Lung (tissue), 12 donors: ENCODE data around the gene CORO1C. TPM values are rescaled to one million over a fixed set of nuclear protein-coding genes. Genes with fewer than 3 reads are reported as not detected.

Experiments
- ATAC-seq: fragments of 200-7000 bp; cut with Tn5 transposase; one replicate; pipeline ENCODE4 v1.9.1; 2020; ENCODE audit warnings: moderate number of reproducible peaks; ENCODE audit not compliant: insufficient read depth, low FRiP score
- DNase-seq, 3 donors: peaks; one replicate each; pipeline ENCODE4 v3.0.0-alpha.2; 2013 to 2017
- H3K27ac ChIP-seq, 2 donors: one replicate each; pipeline ENCODE4 v1.5.1; 2013; ENCODE audit warnings: mild to moderate bottlenecking in 2 of 2, moderate library complexity in 2 of 2, control low read depth in 1 of 2, inconsistent platforms in 1 of 2, low read depth in 1 of 2, low read length in 1 of 2
- H3K27me3 ChIP-seq, 3 donors: one replicate each; pipeline ENCODE4 v1.5.1; 2013; ENCODE audit warnings: low read length in 2 of 3; ENCODE audit not compliant: control insufficient read depth in 3 of 3, insufficient read depth in 3 of 3
- H3K36me3 ChIP-seq, 4 donors: one replicate each; pipeline ENCODE4 v1.5.1; 2013; ENCODE audit warnings: low read length in 4 of 4, mild to moderate bottlenecking in 1 of 4, moderate library complexity in 1 of 4; ENCODE audit not compliant: control insufficient read depth in 4 of 4, insufficient read depth in 4 of 4
- H3K4me1 ChIP-seq, 5 donors: one replicate each; pipeline ENCODE4 v1.5.1; 2013; ENCODE audit warnings: low read length in 5 of 5, mild to moderate bottlenecking in 2 of 5, moderate library complexity in 1 of 5; ENCODE audit not compliant: control insufficient read depth in 5 of 5, insufficient read depth in 5 of 5
- H3K4me3 ChIP-seq: one replicate; pipeline ENCODE4 v1.5.1; 2013; ENCODE audit warnings: mild to moderate bottlenecking, control low read depth, moderate library complexity
- H3K9ac ChIP-seq, 2 donors: one replicate each; pipeline ENCODE4 v1.5.1; 2013; ENCODE audit warnings: low read length in 2 of 2, control low read depth in 1 of 2; ENCODE audit not compliant: insufficient read depth in 1 of 2
- H3K9me3 ChIP-seq, 4 donors: one replicate each; pipeline ENCODE4 v1.5.1; 2013; ENCODE audit warnings: low read length in 3 of 4, mild to moderate bottlenecking in 1 of 4, moderate library complexity in 1 of 4; ENCODE audit not compliant: control insufficient read depth in 4 of 4, insufficient read depth in 3 of 4
- WGBS, 2 donors: extraction: QIAGEN DNeasy Blood & Tissue Kit; methylation state at CpG; one replicate each; pipeline ENCODE4 v1.1.7; 2013; 5-methylcytosine and 5-hydroxymethylcytosine counted together
- polyA plus RNA-seq, 2 donors: library from polyadenylated mRNA; stranded (reverse); fragments of 200-250 nt; gene quantifications; one replicate each; pipeline ENCODE4 v1.2.1, GENCODE V29; 2013
- total RNA-seq, 2 donors: library from RNA; depleted of rRNA in 1 of 2; stranded (reverse); fragments of >200 nt in 1 of 2; gene quantifications; one replicate each; pipeline ENCODE4 v1.2.1, GENCODE V29; 2014 to 2021
- TF ChIP-seq, protein P1 (sequence below): IDR thresholded peaks from 2 replicates; pipeline ENCODE4 v1.5.1; 2012; ENCODE audit warnings: mild to moderate bottlenecking; ENCODE audit errors: control extremely low read depth, extremely low read depth
- donor health status: control.
- donor health status: control.
- donor health status: Bipolar disorder and iron deficiency.
- donor health status: healthy.
- donor health status: DM: yes; HTN: yes; CAD: no.

CORO1C gene
- total and polyA plus RNA-seq, 4 donors: 36.4 to 227 (median 105) TPM

DNA sequence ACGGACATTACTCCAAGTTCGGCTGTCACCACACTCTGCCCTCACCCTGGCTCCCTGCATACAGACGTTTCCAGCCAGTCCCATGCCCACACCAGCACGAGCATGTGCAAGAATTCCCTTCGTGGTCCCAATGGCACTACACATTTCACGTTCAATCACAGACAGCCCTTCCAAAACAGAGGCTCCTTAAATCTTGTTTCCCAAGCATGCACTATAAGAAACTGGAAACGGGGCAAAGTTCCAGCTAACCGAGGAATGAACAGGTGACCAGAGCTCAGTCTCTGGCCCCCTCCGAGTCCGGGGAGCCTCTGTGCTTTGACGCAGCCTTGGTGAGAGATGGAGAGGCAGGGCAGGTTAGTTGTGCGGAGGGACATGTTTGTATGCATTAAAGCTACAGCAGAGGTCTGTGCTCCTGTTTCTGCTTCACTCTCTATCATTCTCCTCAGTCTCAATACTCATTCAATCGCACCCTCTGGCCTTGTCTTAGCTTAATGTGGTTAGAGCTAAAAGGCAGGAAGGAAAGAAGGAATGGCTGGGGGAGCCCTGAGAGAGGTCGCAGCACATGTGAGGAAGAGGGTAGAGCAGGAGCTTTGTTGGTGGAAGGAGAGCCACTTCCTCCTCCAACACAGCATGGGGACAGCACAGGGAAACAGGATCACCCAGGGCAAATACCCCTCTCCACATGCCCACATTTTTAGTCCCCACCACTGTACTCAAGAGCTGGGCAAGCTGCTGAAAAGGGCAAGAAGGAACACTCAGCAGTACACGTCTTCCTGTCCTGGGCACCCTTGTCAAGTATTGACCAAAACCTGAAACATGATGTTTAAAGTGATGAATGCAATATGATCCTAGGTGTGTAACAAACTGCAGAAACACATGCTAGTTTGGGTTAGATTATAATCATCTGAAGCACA is 85.4 kb downstream of the CORO1C start:
- H3K4me3 ChIP-seq: no peak overlapping the region
- H3K27ac ChIP-seq: peak overlapping the region in 1 of 2 donors; percentile 85
- no peaks in the 10 kb centered on the region for H3K9me3 ChIP-seq
- no peaks in the 10 kb centered on the region for H3K27me3 ChIP-seq
- ATAC-seq (no peak), DNase-seq (no peak)
- H3K4me1 ChIP-seq: peaks cover 10 to 63% (median 41%) of the 10 kb centered on the region in 5 donors
- peaks cover 7 to 25% (median 22%) of the 10 kb centered on the region in 4 donors for H3K36me3 ChIP-seq
- WGBS, 2 donors: 68 to 75% methylated on average over 15 of the region's 15 CpGs
- H3K9ac ChIP-seq: no peak overlapping the region
- TF ChIP-seq, protein P1, sequence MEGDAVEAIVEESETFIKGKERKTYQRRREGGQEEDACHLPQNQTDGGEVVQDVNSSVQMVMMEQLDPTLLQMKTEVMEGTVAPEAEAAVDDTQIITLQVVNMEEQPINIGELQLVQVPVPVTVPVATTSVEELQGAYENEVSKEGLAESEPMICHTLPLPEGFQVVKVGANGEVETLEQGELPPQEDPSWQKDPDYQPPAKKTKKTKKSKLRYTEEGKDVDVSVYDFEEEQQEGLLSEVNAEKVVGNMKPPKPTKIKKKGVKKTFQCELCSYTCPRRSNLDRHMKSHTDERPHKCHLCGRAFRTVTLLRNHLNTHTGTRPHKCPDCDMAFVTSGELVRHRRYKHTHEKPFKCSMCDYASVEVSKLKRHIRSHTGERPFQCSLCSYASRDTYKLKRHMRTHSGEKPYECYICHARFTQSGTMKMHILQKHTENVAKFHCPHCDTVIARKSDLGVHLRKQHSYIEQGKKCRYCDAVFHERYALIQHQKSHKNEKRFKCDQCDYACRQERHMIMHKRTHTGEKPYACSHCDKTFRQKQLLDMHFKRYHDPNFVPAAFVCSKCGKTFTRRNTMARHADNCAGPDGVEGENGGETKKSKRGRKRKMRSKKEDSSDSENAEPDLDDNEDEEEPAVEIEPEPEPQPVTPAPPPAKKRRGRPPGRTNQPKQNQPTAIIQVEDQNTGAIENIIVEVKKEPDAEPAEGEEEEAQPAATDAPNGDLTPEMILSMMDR: no peak

DNA sequence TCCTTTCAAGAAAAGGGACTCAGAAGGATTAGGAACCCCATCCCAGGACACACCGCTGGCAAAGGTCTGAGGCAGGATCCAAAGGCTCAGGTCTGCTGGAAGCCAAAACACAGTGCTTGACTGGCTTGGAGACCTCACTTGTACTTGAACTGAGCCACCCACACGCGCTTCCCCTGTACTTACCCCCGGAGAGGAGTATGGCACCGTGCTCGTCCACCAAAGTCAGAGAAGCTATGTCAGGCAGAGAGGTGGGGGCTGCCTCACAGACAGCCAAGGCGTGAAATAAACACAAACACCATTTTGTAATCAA is 86.6 kb downstream of the CORO1C start:
- H3K4me1 ChIP-seq: peaks cover 10 to 66% (median 41%) of the 10 kb centered on the region in 5 donors
- no peaks in the 10 kb centered on the region for H3K27me3 ChIP-seq
- ATAC-seq (no peak), DNase-seq (no peak)
- H3K4me3 ChIP-seq: no peak overlapping the region
- H3K36me3 ChIP-seq: peaks cover 7 to 23% (median 19%) of the 10 kb centered on the region in 4 donors
- WGBS, 2 donors: 86 to 89% methylated on average over 7 of the region's 7 CpGs
- H3K9ac ChIP-seq: no peak overlapping the region
- no peaks in the 10 kb centered on the region for H3K9me3 ChIP-seq
- TF ChIP-seq, protein P1: no peak
- H3K27ac ChIP-seq: peak overlapping the region; percentile 81 to 90

DNA sequence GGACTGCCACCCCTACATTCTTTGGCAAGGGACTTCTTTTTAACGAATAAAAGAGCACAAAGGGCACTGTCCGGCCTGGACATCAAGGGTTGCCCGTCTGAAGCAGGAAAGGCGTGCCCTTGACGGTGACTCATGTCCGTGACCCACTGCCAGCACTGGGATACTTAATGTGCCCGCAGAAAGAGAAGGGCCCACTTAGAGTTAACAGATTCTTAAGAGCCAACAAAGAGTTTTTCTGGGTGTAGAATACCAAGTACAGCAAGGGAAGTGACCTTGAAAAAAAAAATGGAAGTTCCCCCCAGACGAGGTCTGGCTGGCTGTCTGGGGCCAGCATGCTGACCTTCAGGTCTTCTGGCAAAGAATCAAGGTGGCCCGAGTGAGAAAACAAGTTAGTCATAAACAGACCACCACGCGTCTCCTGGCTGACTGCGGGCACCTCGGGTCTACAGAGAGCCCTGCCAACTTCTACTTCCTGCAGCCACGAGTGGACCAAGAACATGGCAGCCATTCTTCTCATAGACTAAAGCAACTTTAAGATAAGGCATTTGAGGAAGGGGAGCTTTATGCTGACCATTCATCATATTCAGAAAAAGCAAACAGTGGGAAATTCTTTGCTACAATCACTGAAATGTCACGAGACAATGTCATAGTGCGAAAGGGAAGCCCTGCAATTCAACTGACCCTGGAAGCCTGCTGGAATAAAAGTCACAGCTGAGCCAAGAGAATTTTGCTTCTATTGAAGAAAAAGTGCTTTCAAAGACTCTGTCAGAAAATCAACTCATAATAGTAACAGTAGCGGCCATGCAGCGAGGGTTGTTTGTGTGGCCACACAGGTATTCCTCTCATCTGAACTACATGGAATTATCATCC is 87.1 kb downstream of the CORO1C start:
- Histone ChIP-seq H3K36me3 (peaks cover 7 to 23% (median 18%) of the 10 kb centered on the region in 4 donors), H3K9me3 (no peaks in the 10 kb centered on the region), H3K4me1 (peaks cover 10 to 66% (median 40%) of the 10 kb centered on the region in 5 donors), H3K27me3 (no peaks in the 10 kb centered on the region), H3K9ac (no peak overlapping the region), H3K27ac (peak overlapping the region; percentile 81 to 90), H3K4me3 (no peak overlapping the region)
- ATAC-seq: peak; percentile 73
- WGBS, 2 donors: 39 to 63% methylated on average over 18 of the region's 18 CpGs
- TF ChIP-seq, protein P1: no peak
- DNase-seq: peak in 1 of 3 donors; percentile 38
